Esophagus muscularis mucosa (tissue), 4 donors: ENCODE data around the gene ENTPD3. TPM values are rescaled to one million over a fixed set of nuclear protein-coding genes. Genes with fewer than 3 reads are reported as not detected.

Experiments
- DNase-seq: peaks from one replicate; pipeline ENCODE4 v3.0.0-alpha.2; 2017; ENCODE audit errors: extremely low spot score
- H3K27ac ChIP-seq, 4 donors: fragments of 200-600 bp; sonication (generic); replicated peaks in 1 of 4; 1 replicate in 3 of 4; 2 replicates in 1 of 4; pipeline ENCODE4 v1.5.1; 2016 to 2019; ENCODE audit warnings: mild to moderate bottlenecking in 1 of 4
- H3K27me3 ChIP-seq, 4 donors: fragments of 200-600 bp; sonication (generic); one replicate each; pipeline versions ENCODE4 v1.5.1 to v1.6.0; 2016 to 2019
- H3K36me3 ChIP-seq, 4 donors: fragments of 200-600 bp; sonication (generic); one replicate each; pipeline ENCODE4 v1.5.1; 2016 to 2019
- H3K4me1 ChIP-seq, 4 donors: fragments of 200-600 bp; sonication (generic); one replicate each; pipeline ENCODE4 v1.5.1; 2016 to 2019
- H3K4me3 ChIP-seq, 4 donors: fragments of 200-600 bp; sonication (generic); 1 replicate in 2 of 4; 2 replicates in 2 of 4; pipeline ENCODE4 v1.5.1; 2016 to 2019; ENCODE audit warnings: mild to moderate bottlenecking in 4 of 4, moderate library complexity in 1 of 4
- H3K9me3 ChIP-seq, 4 donors: fragments of 200-600 bp; sonication (generic); 1 replicate in 3 of 4; 2 replicates in 1 of 4; pipeline ENCODE4 v1.5.1; 2016 to 2019
- EP300 ChIP-seq: sonication (generic); formaldehyde crosslinking; IDR thresholded peaks from one replicate; pipeline ENCODE4 v1.6.1; 2017; ENCODE audit warnings: antibody characterized with exemption
- POLR2A ChIP-seq: fragments of 450-650 bp; IDR thresholded peaks from one replicate; pipeline ENCODE4 v1.6.1; 2017; ENCODE audit warnings: antibody characterized with exemption, moderate library complexity, mild to moderate bottlenecking, low read depth
- POLR2AphosphoS5 ChIP-seq, 2 donors: sonication (generic); formaldehyde crosslinking; IDR thresholded peaks; one replicate each; pipeline ENCODE4 v1.6.1; 2017; ENCODE audit warnings: antibody characterized with exemption in 2 of 2
- WGBS: methylation state at CpG from one replicate; pipeline ENCODE4 v1.1.5; 2018; 5-methylcytosine and 5-hydroxymethylcytosine counted together
- intact Hi-C: fragments of 100-400 bp; cut with DNase I; formaldehyde crosslinking; loops from one replicate; pipeline ENCODE4 v1.15.1; 2023
- total RNA-seq, 4 donors: library from RNA; depleted of rRNA; stranded (reverse); fragments of >200 nt; gene quantifications; one replicate each; pipeline versions ENCODE4 v1.1.0 to v1.2.1, GENCODE V29; 2016
- TF ChIP-seq, protein P1 (sequence below), 3 experiments: fragments of 200-600 bp in 2 of 3; fragments of 450-650 bp in 1 of 3; sonication (generic) in 2 of 3; IDR thresholded peaks; one replicate each; pipeline ENCODE4 v1.5.1; 2017 to 2019; ENCODE audit warnings: antibody characterized with exemption in 3 of 3, mild to moderate bottlenecking in 2 of 3, moderate library complexity in 1 of 3

Gene ENTPD3
- total RNA-seq, 4 donors from 2014 or later: 1.7 to 3.6 (median 2.1) TPM

DNA sequence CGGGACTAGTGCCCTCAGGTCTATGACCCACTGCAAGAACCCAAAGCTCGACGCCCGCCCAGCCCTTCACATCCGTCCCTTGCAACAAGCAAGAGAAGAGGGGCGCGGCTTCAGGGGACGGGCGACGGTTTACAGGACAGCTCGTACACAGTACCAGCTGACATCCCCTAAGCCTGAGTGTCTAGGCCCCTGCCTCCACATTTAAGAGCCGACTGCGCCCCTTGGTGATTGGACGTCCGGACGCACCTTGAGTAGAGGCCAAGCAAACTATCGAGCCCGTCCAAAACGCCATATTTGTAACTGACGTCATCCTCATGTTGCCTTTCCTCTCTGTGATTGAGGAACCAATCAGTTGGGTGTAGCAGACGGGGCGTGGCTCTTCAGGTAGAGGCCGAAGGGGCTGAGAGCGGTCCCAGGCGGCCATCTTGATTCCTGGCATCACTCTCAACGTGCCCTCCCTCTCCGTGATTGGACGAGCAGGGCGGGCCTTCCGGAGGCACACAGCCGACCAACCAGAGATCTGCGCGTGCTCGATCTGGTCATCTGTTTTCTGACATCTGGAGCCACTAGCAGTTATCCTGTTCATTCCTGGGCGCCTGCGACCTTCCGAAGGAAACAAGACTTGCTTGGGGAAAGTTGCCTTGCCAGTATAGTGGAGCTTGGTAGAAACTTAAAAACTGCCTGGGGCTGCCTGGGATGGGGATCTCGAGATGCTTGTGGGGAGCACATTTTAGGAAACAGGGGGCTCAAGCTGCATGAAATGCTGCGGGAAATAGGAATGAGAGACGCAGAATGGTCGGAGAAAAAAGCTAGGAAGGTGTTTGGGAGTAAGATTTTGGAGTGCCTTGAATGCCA is 66.1 kb downstream of the ENTPD3 start:
- under 1% methylated on average over 36 of the region's 41 CpGs for WGBS
- H3K9me3 ChIP-seq: no peaks in the 10 kb centered on the region
- peaks cover 25 to 31% (median 28%) of the 10 kb centered on the region in 4 donors for H3K4me1 ChIP-seq
- H3K27ac ChIP-seq: peak overlapping the region; percentile 88 to 95 (median 90)
- peak; percentile 93 to 95 for TF ChIP-seq POLR2AphosphoS5 (IDR thresholded peaks at IDR 0.05)
- no peak for TF ChIP-seq EP300
- H3K27me3 ChIP-seq: no peaks in the 10 kb centered on the region
- intact Hi-C loops: loop anchor here (5.0 kb wide), 1 partner anchor 146 kb away; the partner anchor contains the start of gene EIF1B
- DNase-seq: peak; percentile 100
- peaks cover 0 to 14% (median under 1%) of the 10 kb centered on the region in 4 donors for H3K36me3 ChIP-seq
- peak overlapping the region; percentile 63 to 80 (median 72) for H3K4me3 ChIP-seq

DNA sequence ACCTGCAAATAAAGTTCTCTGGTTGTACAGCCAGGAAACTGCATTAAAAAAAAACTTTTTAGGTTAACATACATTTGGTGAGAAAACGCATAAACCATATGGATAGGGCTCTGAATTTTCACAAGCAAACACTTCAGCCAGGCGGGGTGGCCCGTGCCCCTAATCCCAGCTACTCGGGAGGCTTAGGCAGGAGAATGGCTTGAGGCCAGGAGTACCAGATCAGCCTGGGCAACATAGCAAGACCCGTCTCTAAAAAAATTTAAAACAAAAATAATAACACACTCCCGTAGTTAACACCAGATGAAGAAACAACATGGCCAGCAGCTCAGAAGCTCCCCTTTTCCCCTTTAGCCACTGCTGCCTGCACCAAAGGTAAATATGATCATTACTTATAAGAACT is 66.9 kb downstream of the ENTPD3 start:
- Histone ChIP-seq H3K9me3 (no peaks in the 10 kb centered on the region), H3K36me3 (peaks cover 5 to 19% (median 7%) of the 10 kb centered on the region in 4 donors), H3K4me3 (peak overlapping the region; percentile 63 to 80 (median 72)), H3K4me1 (peaks cover 33 to 39% (median 37%) of the 10 kb centered on the region in 4 donors), H3K27ac (peak overlapping the region; percentile 88 to 95 (median 90)), H3K27me3 (no peaks in the 10 kb centered on the region)
- TF ChIP-seq, protein P1, sequence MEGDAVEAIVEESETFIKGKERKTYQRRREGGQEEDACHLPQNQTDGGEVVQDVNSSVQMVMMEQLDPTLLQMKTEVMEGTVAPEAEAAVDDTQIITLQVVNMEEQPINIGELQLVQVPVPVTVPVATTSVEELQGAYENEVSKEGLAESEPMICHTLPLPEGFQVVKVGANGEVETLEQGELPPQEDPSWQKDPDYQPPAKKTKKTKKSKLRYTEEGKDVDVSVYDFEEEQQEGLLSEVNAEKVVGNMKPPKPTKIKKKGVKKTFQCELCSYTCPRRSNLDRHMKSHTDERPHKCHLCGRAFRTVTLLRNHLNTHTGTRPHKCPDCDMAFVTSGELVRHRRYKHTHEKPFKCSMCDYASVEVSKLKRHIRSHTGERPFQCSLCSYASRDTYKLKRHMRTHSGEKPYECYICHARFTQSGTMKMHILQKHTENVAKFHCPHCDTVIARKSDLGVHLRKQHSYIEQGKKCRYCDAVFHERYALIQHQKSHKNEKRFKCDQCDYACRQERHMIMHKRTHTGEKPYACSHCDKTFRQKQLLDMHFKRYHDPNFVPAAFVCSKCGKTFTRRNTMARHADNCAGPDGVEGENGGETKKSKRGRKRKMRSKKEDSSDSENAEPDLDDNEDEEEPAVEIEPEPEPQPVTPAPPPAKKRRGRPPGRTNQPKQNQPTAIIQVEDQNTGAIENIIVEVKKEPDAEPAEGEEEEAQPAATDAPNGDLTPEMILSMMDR (IDR thresholded peaks at IDR 0.05): no peak
- TF ChIP-seq EP300 (no peak), POLR2AphosphoS5 (IDR thresholded peaks at IDR 0.05) (no peak), POLR2A (no peak)
- intact Hi-C loops: loop anchor here (5.0 kb wide), 1 partner anchor 147 kb away; the partner anchor contains the start of gene EIF1B
- 27% methylated on average over 6 of the region's 6 CpGs for WGBS
- no peak for DNase-seq

DNA sequence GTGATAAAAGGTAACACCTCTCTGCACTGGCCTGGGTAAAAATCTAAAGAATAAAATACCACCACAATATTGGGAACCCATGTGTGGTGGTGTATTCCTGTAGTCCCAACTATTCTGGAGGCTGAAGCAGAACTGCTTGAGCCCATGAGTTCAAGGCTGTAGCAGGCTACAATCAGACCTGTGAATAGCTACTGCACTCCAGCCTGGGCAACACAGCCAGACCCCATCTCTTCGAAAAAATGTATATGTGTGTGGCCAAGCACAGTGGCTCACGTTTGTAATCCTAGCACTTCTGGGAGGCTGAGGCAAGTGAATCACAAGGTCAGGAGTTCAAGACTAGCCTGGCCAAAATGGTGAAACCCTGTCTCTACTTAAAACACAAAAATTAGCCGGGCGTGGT is 68.3 kb downstream of the ENTPD3 start:
- H3K9me3 ChIP-seq: no peaks in the 10 kb centered on the region
- no peak for DNase-seq
- peaks cover 36 to 52% (median 46%) of the 10 kb centered on the region in 4 donors for H3K4me1 ChIP-seq
- no peak overlapping the region for H3K4me3 ChIP-seq
- TF ChIP-seq EP300: no peak
- TF ChIP-seq, protein P1 (IDR thresholded peaks at IDR 0.05): no peak
- H3K27ac ChIP-seq: no peak overlapping the region
- intact Hi-C loops: loop anchor here (5.0 kb wide), 1 partner anchor 67 kb away; the partner anchor contains the start of gene ZNF621
- H3K27me3 ChIP-seq: no peaks in the 10 kb centered on the region
- H3K36me3 ChIP-seq: peaks cover 18 to 26% (median 21%) of the 10 kb centered on the region in 4 donors
- 91% methylated on average over 3 of the region's 4 CpGs for WGBS

DNA sequence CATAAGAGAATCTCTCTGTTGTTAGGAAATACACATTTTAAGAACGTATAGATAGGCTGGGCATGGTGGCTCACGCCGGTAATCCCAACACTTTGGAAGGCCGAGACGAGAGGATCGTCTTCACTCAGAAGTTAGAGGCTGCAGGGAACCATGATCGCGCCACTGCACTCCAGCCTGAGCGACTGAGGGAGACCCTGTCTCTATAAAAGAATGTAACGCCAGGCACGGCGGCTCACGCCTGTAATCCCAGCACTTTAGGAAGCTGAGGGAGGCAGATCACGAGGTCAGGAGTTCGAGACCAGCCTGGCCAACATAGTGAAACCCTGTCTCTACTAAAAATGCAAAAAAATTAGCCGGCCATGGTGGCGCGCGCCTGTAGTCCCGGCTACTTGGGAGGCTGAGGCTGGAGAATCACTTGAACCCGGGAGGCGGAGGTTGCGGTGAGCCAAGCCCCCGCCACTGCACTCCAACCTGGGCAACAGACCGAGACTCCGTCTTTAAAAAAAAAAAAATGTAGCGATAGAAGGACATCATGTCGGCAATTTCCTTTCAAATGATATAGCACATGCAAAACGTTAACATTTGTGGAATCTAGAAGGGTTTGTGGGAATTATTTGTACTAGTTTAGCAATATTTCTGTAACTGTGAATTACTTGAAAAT is 69.4 kb downstream of the ENTPD3 start:
- intact Hi-C loops: loop anchor here (5.0 kb wide), 1 partner anchor 66 kb away; the partner anchor contains the start of gene ZNF621
- H3K36me3 ChIP-seq: peaks cover 27 to 34% (median 30%) of the 10 kb centered on the region in 4 donors
- H3K4me3 ChIP-seq: peak overlapping the region; percentile 91 to 97 (median 94)
- 54% methylated on average over 29 of the region's 29 CpGs for WGBS
- no peaks in the 10 kb centered on the region for H3K27me3 ChIP-seq
- H3K9me3 ChIP-seq: no peaks in the 10 kb centered on the region
- H3K27ac ChIP-seq: peak overlapping the region; percentile 92 to 96 (median 92)
- DNase-seq: no peak
- peaks cover 36 to 59% (median 50%) of the 10 kb centered on the region in 4 donors for H3K4me1 ChIP-seq
- no peak for TF ChIP-seq POLR2AphosphoS5 (IDR thresholded peaks at IDR 0.05)
- no peak for TF ChIP-seq POLR2A
- TF ChIP-seq, protein P1 (IDR thresholded peaks at IDR 0.05): no peak
- no peak for TF ChIP-seq EP300
